Measurements from ENCODE around the gene RAB26.
"Not testable (repeated sequence)": the region's sequence is repeated elsewhere in the genome, so short reads cannot be mapped to it uniquely, and the experiment has no call there.

Gene RAB26

DNA sequence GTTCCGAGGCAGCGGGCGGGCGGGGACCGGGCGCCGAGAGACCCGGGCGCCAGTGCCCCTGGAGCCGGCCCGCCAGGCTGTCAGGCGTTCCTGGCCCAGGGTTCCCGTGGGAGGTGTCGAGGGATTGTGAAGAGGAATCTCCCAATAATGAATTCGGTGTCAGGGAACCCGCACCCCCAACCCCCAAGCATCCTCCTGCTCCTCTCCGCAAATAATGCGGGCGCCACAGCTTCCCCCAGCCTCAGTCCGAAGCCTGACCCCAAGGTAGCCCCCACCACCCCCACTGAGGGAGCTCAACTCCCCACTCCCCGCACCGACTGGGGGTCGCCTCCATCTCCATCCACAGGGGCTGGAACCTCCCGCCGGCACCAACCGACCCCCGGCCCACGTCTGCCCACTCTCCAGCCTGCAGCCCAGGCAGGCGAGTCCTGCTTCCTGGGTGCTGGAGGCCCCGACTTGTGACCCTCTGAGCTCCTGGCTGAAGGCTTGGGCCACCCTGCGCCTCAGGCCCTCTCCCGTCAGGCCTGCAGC is 48.6 kb downstream of the RAB26 start:
- TF ChIP-seq, protein P1, sequence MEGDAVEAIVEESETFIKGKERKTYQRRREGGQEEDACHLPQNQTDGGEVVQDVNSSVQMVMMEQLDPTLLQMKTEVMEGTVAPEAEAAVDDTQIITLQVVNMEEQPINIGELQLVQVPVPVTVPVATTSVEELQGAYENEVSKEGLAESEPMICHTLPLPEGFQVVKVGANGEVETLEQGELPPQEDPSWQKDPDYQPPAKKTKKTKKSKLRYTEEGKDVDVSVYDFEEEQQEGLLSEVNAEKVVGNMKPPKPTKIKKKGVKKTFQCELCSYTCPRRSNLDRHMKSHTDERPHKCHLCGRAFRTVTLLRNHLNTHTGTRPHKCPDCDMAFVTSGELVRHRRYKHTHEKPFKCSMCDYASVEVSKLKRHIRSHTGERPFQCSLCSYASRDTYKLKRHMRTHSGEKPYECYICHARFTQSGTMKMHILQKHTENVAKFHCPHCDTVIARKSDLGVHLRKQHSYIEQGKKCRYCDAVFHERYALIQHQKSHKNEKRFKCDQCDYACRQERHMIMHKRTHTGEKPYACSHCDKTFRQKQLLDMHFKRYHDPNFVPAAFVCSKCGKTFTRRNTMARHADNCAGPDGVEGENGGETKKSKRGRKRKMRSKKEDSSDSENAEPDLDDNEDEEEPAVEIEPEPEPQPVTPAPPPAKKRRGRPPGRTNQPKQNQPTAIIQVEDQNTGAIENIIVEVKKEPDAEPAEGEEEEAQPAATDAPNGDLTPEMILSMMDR (conservative IDR thresholded peaks at IDR 0.05; ENCODE audit: low read depth), result no peak
- no peak for DNase-seq (ENCODE audit: low spot score)
- ChIA-PET POLR2A (ENCODE audit: low non-redundant PET) (no interaction called here), CTCF (interaction anchor here (0.9 kb wide), 1 partner anchor 304 kb away, joined by 3 read pairs; no protein-coding TSS in a partner anchor)
- no peak overlapping the region for H3K27ac ChIP-seq

DNA sequence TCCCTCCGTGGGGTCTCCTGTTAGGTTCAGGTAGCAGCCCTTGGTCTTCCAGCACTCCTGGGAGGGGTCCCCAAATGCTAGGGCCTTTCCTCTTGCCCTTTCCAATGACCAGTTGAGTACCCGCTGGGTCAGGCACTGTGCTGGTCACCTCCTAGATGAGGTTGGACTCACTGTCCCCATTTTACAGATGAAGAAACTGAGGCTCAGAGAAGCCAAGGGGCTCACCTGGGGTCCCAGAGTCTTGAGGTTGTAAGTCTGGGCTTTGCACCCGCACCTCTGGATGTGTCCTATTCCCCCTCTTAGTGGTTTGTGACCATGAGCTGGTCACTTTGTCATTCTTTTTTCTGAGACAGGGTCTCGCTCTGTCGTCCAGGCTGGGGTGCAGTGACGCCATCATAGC is 49.3 kb downstream of the RAB26 start:
- H3K27ac ChIP-seq, result no peak overlapping the region
- CTCF ChIA-PET, result no interaction called here
- DNase-seq (ENCODE audit: low spot score), result no peak
- POLR2A ChIA-PET (ENCODE audit: low non-redundant PET), result no interaction called here
- TF ChIP-seq, protein P1 (conservative IDR thresholded peaks at IDR 0.05; ENCODE audit: low read depth), result no peak

DNA sequence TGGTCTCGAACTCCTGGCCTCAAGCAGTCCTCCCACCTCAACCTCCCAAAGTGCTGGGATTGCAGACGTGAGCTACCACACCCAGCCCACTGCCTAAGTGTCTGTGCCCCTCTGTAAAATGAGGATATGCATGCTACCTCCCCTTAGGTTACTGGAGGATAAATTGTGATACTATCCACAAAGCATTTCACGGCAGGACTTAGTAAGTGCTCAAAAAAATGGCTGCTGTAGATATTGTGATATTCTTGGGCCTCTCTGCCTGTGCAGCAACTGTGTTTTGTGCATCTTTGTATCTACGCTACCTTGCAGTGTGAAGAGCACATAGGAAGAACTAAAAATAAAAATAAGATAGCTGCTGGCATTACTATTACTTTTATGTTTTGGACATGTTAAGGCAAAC is 49.9 kb downstream of the RAB26 start:
- ChIA-PET POLR2A (ENCODE audit: low non-redundant PET) (no interaction called here), CTCF (no interaction called here)
- H3K27ac ChIP-seq, result no peak overlapping the region
- TF ChIP-seq, protein P1 (conservative IDR thresholded peaks at IDR 0.05; ENCODE audit: low read depth), result no peak
- DNase-seq (ENCODE audit: low spot score), result no peak

DNA sequence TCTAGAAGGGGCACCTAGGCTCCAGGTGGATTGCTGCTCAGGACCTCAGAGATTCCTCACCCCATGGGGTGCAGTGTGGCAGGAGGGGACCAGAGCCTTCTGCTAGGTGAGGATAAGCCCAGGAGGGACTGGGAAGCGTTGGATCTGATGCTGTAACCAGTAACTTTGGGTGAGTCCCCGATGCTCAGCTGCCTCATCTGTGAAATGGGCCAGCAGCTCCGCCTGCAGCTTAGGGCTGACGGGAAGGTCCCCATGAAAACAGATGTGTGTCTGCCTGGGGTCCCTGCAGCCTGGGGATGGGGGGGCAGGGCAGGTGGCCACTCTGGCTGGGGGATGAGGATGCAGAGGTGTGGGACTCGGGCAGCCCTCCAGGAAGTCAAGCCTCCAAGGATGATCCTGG is 50.7 kb downstream of the RAB26 start:
- TF ChIP-seq, protein P1 (conservative IDR thresholded peaks at IDR 0.05; ENCODE audit: low read depth), result no peak
- no peak overlapping the region for H3K27ac ChIP-seq
- ChIA-PET POLR2A (ENCODE audit: low non-redundant PET) (no interaction called here), CTCF (no interaction called here)
- no peak for DNase-seq (ENCODE audit: low spot score)

DNA sequence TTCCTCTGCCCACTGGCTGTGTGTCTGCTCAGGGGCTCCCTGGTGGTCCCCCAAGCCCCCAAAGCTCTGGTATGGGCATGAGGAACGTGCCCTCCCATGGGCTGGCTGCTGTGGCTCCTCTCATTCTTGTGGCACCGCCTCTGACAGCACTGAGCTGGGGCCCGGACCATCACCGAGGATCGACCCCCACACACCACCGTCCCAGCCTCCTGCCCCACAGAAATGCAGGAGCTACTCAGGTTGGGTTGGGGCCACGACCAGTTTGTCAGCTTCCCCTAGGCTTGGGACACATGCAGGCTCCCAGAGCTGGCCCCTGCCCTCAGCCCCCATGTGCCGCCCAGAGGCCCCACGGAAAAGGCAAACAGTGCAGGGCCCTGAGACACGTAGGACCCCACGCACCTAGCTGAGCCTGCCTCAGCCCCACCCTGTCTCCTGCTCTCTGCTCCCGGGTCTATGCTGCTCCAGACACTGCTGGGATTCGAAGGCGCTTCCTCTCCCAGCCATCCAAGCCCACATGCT is 51.3 kb downstream of the RAB26 start:
- CTCF ChIA-PET, result interaction anchor here (0.5 kb wide), 1 partner anchor 301 kb away, joined by 4 read pairs; no protein-coding TSS in a partner anchor
- TF ChIP-seq, protein P1 (conservative IDR thresholded peaks at IDR 0.05; ENCODE audit: low read depth), result no peak
- POLR2A ChIA-PET (ENCODE audit: low non-redundant PET), result no interaction called here
- H3K27ac ChIP-seq, result no peak overlapping the region
- DNase-seq (ENCODE audit: low spot score), result no peak

DNA sequence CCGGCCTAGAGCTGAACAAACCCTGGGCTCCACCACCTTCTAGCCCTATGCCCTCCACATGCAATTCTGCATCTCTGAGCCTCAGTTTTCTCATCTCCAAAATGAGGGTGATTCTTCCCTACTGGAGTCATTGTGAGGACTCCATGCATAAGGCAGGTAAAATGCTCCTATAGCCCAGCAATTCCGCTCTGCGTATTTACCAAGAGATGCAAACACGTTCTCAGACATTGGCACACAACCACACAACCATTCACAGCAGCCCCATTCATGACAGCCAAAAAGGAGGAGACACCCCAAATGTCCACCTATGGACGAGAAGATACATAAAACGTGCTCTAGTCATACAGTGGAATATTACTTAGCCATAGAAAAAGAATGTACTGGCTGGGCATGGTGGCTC is 51.9 kb downstream of the RAB26 start:
- no peak for DNase-seq (ENCODE audit: low spot score)
- no peak overlapping the region for H3K27ac ChIP-seq
- POLR2A ChIA-PET (ENCODE audit: low non-redundant PET), result no interaction called here
- CTCF ChIA-PET, result interaction anchor here (0.5 kb wide), 1 partner anchor 301 kb away, joined by 4 read pairs; no protein-coding TSS in a partner anchor
- TF ChIP-seq, protein P1 (conservative IDR thresholded peaks at IDR 0.05; ENCODE audit: low read depth), result no peak

DNA sequence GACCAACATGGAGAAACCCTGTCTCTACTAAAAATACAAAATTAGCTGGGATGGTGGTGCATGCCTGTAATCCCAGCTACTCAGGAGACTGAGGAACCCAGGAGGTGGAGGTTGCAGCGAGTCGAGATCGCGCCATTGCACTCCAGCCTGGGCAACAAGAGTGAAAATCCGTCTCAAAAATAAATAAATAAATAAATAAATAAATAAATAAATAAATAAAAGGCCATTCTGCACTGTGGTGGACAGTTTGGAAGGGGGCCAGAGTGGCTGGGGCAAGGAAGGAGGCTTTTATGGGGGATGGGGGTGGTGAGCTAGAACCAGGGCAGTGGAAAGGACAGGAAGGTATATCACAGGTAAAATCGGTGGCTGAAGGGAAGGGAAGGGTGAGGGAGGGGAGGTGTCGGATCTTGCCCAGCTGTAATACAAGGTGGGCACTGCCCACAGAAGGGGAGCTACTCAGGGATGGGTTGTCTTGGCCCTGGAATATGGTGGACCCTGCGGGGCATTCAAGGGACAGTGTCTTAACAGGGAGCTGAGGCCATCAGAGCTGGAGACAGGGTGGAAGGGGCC is 54.8 kb downstream of the RAB26 start:
- CTCF ChIA-PET, result interaction anchor here (0.7 to 0.9 kb wide), 2 partner anchors 8 to 298 kb away, joined by 3 read pairs; no protein-coding TSS in a partner anchor

More for the DNA sequence above, 54.8 kb downstream of the RAB26 start:
- H3K27ac ChIP-seq; POLR2A ChIA-PET (ENCODE audit: low non-redundant PET); DNase-seq (ENCODE audit: low spot score): not testable (repeated sequence)
